HL-60/S4 treated with phorbol 12-myristate 13-acetate at 8.2 ng/mL for 4 days and 3 days (cell line): ENCODE data around the gene NYAP1.

Source experiments
- in situ Hi-C: fragments of 300-500 bp; cut with MboI; formaldehyde crosslinking; loops from 2 replicates; pipeline ENCODE4 v1.15.0; 2022; ENCODE audit warnings: low sequenced_read_pairs

The NYAP1 gene

GRCh38 chr7:100456562-100456961 is 27.2 kb upstream of the NYAP1 start:
- in situ Hi-C loops: no loop called here

DNA sequence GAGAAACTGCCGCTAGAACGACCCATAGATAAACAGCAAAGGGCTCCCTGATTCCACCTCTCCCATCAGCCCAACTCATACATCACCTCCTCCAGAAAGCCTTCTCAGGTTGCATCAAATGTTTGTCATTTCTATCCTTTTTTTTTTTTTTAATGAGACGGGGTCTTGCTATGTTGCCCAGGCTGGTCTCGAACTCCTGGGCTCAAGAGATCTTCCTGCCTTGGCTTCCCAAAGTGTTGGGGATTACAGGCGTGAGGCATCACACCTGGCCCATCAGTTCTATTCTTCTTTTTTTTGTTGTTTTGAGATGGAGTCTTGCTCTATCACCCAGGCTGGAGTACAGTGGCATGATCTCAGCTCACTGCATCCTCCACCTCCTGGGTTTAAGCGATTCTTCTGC is 26.7 kb upstream of the NYAP1 start:
- in situ Hi-C loops: no loop called here

DNA sequence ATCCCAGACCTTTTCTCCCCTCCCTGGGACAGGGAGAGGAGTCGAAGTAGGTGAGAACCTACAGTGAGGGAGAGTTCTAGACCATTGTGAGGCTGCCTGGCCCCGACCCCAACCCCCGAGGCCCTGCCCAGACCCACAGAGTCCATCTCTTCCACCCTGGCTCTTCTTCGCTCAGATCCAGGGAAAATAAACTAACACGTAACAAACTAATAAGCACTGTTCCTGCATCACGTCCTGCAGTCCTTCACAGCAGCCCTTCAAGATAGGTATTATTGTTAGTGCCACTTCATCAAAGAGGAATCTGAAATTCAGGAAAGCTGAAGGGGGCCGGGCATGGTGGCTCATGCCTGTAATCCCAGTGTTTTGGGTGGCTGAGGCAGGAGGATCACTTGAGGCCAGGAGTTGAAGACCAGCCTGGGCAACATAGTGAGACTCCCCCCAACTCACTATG is 19.5 kb upstream of the NYAP1 start, which contains the start of gene SPACDR:
SPACDR (minus strand) TSS at position 51 of the 451 bp plus-strand sequence. CDS start 235 bp downstream, outside the sequence.
- in situ Hi-C loops: no loop called here

DNA sequence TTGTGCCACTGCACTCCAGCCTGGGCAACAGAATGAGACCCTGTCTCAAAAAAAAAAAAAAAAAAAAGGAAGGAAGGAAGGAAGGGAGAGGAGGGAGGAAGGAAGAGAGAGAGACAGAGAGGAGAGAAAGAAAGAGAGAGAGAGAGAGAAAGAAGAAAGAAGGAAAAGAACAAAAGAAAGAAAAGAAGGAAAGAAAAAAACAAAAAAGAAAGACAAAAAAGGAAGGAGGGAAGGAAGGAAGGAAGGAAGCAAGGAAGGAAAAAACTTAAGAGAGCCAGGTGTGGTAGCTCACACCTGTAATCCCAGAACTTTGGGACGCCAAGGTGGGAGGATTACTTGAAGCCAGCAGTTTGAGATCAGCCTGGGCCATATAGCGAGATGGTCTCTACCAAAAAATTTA is 18.9 kb upstream of the NYAP1 start:
- in situ Hi-C loops: no loop called here

- in situ Hi-C loops: no loop called here
Measured at GRCh38 chr7:100465299-100465698, 18.4 kb upstream of the NYAP1 start.

DNA sequence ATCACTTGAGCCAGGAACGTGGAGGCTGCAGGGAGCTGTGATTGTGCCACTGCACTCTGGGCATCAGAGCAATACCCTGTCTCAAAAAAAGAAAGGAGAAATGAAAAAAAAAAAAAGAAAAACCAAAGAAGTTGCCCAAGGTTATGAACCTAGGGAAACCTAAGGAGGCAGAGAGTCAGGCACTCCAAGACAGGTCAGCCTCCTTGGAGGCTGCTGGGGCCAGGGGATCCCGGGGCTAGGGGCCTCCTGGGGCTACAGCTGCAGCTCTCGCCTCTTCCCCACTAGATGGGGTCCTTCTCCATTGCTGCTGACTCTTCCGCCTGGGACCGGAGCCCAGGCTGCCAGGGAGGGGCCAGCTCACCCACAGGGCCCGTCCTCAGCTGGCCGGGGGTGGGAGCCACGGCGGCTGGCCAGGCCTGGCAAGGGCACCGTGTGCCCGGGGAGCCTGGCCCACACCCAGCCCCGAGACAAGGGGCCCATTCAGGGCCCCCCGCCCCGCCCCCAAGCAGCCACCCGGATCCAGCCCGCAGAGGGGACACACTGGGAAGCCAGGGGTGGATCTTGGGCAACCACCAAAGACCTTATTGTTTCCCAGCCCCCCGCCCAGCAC is 17.9 kb upstream of the NYAP1 start:
- in situ Hi-C loops: no loop called here

DNA sequence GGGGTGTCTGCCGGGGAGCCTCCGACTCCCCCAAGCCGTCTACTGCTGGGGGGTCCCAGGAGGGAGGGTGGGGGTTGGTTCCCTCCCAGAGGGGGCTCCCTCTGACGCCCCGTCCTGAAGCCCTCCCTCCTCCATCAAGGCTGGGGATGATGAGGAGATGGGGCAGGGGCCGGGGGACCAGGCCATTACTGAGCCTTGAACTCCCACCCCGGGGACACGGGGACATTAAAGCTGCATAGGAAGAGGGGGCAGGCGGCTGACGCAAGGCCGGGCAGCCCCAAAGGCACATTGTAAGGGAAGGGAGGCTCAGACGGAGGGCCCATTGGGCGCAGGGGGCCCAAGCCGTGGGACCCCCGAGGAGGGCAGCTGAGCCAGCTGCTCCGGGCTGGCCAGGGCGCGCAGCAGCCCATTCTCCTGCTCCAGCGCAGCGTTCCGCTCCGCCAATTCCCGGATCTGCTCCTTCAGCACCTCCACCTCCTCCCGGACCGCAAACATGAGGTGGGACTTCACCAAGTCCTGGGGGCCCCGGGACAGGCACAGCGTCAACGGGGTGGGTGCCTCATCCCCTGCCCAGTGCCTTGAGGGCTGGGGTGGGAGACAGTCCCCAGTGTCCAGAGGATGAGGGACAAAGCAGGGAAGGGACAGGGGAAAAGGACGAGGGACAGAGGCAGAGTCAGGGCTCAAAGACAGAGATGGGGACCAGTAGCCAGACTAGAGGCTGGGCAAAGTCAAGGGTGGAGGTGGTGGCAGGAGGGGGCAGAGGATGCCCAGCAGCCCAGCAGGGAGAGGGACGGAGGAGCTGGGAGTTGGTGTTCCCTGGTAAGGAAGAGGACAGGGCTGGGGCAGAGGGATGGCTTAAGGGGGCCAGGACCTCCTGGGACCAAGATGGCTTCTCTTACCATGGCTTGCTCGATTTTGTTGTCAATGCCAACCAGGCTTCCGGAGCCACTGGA is 16.8 kb upstream of the NYAP1 start:
- in situ Hi-C loops: no loop called here

DNA sequence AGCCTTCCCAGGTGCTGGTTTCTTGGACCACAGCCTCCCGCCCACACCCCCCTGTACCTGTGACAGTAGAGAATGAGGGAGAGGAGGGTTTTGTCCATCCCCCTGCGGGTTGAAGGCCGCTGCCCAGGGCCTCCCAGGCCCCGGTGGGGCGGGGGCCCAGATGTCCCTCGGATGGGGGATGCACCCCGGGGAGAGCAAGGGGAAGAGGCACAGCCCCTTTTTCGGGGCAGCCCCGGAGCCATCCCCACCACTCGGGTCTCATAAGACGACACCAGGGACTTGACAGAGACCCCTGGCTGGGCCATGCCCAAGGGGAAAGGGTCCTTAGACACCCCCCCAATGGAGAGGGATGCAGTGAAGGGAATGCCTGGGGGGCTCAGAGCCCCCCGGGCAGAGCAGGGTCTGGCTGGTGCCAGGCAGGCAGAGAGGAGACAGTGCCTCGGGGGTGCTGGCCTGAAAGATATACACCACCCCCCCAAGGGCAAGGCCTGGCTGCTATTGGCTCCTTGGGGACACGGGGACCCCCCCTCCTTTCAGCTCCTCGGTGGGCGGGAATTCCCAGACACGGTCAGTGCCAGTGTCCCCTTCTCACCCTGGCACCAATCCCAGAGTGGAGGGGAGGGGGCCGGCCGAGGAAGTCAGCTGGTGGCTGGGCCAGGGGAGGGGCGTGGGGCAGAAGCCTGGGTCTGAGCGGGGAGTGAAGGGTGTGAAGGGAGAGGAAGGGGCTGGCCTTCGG is 15.9 kb upstream of the NYAP1 start:
- in situ Hi-C loops: no loop called here

DNA sequence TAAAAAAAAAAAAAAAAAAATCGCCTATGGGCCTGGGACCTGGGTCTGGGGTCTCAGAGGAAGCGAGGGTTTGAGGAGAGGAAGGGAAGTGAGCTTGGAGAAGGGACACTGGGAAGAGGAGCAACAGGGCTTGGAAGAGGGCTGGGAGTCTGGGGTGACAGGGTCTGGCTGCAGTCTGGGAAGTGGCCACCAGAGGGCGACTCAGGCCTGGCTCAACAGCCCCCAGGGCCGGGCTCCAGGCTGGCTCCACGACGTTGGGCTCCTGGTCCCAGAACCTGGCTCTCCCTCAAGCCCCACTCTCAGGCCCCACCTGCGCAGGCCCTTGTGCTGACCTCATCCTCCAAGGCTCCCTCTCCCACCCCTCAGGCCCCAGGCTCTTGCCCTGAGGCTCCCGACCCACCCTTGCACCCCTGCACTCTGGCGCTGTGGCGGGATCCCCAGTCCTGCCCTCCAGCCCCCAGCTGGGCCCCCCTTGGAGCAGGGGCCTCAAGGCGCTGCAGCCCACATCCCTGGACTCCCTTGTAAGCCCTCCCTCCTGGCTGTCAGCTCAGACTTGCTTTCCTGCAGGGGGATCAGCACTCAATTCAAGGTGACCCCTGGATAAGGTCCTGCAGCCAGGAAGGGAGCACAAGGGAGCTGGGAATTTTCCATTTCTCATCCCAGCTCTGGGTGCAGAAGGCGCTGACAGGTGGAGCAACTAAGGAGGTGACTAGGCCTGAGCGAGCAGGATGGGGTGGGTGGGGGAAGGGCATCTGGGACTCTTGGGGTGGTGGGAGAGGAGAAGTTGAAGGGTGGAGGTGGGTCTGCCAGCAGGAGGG is 14.3 kb upstream of the NYAP1 start:
- in situ Hi-C loops: loop anchor here (10.0 kb wide), 1 partner anchor 95 kb away; no protein-coding TSS in a partner anchor

DNA sequence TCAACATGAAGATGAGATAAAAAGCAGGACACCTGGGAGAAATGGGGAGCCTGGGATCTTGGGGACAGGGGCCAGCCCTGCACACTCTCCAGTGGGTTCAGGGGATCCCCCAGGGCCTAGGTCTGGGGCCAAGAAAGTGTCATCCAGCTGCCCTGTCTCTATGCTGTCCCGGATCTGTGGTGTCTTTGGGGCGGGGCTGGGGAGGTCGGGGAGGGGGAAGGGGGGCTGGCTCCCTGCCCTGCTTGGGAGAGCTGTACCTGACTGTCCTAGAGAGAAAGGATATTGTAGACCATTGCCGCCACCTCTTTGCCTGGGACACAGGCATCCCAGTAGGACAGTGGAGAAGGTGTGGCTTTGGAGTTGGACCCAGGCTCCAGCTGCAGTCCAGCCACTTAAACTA is 12.7 kb upstream of the NYAP1 start:
- in situ Hi-C loops: loop anchor here (10.0 kb wide), 1 partner anchor 94 kb away; no protein-coding TSS in a partner anchor

DNA sequence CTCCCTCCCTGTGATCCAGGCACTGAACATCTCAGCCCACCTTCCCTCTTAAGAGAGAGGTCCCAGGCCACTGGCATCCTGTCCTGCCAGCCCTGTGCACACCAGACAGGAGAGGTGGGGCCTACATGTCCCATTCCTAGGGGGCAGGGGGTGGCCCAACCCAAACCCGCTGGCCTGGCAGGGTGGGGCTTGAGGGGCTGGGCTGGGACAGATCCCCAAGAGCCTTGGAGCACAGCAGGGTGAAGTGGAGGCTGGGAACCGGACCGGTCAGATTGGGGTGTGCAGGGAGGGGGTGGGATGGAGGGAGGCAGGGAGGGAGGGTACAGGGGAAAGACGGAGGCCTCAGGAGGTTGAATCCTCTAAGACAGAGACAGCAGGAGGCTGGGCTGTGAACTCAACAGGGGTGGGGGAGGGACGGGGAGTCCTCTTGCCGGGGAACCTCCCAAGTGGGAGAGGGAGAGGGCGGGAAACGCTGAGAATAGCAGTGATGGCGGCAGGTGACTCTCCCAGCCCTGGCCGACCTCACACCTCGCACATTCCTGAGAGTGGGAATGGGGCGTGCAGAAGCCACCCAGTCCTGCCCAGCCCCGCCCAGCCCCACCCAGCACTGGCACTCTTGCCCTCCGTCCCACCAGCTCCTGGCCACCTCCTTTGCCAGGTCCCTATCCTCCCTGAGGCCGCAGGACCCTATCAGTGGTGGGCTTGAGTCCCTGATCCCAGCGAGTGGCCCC is 11.4 kb upstream of the NYAP1 start:
- in situ Hi-C loops: loop anchor here (10.0 kb wide), 1 partner anchor 93 kb away; no protein-coding TSS in a partner anchor

DNA sequence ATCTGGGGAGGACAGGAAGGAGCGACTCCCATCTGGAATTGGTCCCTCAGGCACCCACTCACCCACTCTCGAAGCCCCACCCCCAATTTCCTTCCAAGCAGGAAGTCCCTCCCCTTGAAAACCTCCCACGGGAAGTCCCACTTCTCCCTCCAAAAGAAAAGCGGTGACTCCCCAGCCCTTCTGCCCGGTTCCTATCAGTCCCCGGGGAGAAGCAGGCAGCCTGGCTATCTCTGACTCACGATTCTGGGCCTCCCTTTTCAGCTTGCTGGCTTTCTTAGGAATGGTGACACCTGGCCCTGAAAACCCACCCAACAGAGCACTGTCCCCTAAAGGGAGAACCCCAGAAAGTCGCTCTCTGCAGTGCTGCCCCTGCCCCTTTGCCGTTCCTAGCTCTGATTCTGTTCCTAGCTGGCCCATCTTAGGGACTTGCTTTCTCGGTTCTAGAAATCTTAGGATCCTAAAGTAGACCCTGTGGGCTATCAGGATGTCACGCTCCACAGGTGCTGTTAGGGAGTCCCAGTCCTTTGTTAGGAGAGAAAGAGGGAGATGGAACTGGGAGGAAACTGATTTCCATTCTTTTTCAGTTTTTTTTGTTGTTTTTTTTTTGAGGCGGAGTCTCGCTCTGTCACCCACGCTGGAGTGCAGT is 10.8 kb upstream of the NYAP1 start:
- in situ Hi-C loops: loop anchor here (10.0 kb wide), 1 partner anchor 92 kb away; no protein-coding TSS in a partner anchor

DNA sequence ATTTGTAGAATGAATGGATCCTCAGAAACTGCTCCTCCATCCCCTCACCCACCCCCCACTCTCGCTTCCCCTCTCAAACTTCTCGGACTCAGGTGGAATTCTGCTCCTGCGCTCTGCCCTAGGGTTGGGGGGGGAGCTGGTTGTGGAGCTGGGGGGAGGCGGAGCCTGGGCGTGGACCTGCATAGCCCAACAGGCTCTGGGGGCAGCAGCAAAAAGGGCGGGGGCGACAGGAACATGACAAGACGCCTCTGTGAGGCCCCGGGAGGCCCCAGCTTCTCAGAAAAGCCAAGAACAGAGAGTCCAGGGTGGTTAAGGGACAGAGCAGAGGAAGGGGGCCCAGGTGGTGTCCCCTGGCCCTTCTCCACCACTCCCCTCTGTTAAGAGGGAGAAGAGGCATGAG is 8.2 kb upstream of the NYAP1 start:
- in situ Hi-C loops: loop anchor here (10.0 kb wide), 1 partner anchor 89 kb away; no protein-coding TSS in a partner anchor

GRCh38 chr7:100476101-100476780 is 7.5 kb upstream of the NYAP1 start:
- in situ Hi-C loops: loop anchor here (10.0 kb wide), 1 partner anchor 89 kb away; no protein-coding TSS in a partner anchor

GRCh38 chr7:100476903-100477870 is 6.5 kb upstream of the NYAP1 start:
- in situ Hi-C loops: loop anchor here (10.0 kb wide), 1 partner anchor 88 kb away; no protein-coding TSS in a partner anchor

- in situ Hi-C loops: loop anchor here (10.0 kb wide), 1 partner anchor 87 kb away; no protein-coding TSS in a partner anchor
Measured at GRCh38 chr7:100477871-100478267, 5.9 kb upstream of the NYAP1 start.
